GM18505 (cell line): ENCODE measurements around the gene GCAT.

ENCODE experiments used
- ATAC-seq: cut with Tn5 transposase; IDR thresholded peaks from one replicate; pipeline ENCODE4 v1.9.1; 2021; ENCODE audit not compliant: unreplicated experiment
- POLR2A ChIP-seq: IDR thresholded peaks from 4 replicates; pipeline ENCODE4 v1.6.1; 2011; ENCODE audit warnings: borderline replicate concordance; ENCODE audit not compliant: insufficient read depth, insufficient read length; ENCODE audit errors: extremely low read depth

GCAT gene

DNA sequence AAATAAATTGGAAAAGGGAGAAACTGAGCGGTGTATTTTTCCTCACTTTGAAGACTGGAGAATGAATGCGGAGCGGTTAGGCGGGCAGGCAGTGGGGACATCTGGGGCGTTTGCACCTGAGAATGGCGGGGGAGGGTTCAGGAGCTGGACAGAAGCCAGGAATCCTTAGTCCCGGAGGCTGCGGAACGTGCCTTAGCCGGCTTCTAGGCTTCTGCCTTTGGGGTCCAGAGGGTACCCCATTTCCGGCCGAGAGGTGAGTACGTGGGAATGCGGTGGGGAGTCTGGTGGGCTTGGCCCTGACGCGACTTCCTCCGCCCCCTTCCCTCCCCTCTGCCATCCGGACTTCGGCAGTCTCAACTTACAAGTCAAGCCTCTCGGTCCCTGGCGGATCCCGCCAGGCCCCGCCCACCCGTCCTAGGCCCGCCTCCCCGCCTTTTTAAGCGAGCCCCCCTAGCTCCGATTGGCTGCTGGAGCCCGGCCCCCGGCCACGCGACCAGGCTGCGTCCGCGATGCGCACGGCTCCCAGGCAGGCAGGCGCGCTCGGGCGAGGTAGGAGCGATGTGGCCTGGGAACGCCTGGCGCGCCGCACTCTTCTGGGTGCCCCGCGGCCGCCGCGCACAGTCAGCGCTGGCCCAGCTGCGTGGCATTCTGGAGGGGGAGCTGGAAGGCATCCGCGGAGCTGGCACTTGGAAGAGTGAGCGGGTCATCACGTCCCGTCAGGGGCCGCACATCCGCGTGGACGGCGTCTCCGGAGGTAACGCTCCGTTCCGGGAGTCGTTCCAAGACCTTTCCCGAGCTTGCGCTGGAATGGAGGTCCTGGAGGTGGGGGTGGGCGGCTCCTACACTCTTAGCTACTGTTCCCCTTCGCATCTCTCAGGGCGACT is at the start of gene GCAT:
Gene GCAT, plus strand, starts transcription at position 525 of the 884 bp plus-strand sequence. Its CDS starts 34 bp downstream, at position 559.
- peak; percentile 48 for TF ChIP-seq POLR2A
- peak; percentile 75 for ATAC-seq

GRCh38 chr22:37758694-37759093 is 49.0 kb upstream of the GCAT start:
- ATAC-seq = no peak
- TF ChIP-seq POLR2A = no peak

DNA sequence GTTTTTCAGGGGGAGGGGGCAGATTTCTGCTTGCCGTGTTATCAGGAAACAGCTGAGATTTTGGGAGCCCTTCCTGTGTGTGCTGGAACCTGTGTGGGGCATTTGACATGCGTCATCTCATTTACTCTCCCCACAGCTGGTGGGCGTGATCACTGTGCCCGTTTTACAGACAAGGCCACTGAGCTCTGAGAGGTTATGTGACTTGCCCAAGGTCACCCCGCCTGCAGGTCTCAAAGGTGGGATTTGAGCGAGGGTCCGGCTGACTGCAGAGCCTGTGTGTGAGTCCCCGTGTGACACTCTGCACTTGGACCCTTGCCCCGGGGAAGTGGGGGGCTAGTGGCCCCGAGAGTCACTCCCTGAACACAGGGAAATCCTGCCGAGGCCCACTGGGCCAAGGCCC is 48.5 kb upstream of the GCAT start:
- no peak for ATAC-seq
- no peak for TF ChIP-seq POLR2A

- TF ChIP-seq POLR2A = no peak
- no peak for ATAC-seq
Measured at GRCh38 chr22:37760152-37760551, 47.6 kb upstream of the GCAT start.

GRCh38 chr22:37762389-37762836 is 45.3 kb upstream of the GCAT start:
- no peak for ATAC-seq
- TF ChIP-seq POLR2A = no peak

DNA sequence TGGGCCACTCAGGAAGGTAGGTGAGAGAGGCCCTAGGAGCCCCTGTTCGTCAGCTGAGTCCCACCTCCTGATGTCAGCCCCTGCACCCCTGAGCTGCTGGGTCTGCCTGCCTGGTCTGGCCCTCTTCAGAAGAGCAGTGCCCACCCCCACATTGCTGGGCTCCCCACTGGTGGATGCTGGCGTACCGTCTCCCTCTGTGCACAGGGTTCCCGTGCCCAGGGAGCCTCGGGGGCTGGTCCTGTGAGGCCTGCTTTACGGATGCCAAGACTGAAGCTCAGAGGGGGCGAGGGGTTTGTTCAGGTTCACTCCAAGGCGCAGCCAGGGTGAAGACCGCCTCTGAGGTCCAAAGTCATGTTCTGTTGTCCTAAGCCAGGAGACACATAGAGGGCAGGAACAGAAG is 44.7 kb upstream of the GCAT start:
- ATAC-seq = no peak
- TF ChIP-seq POLR2A = no peak

- no peak for TF ChIP-seq POLR2A
- ATAC-seq = no peak
Measured at GRCh38 chr22:37763652-37764051, 44.1 kb upstream of the GCAT start.

DNA sequence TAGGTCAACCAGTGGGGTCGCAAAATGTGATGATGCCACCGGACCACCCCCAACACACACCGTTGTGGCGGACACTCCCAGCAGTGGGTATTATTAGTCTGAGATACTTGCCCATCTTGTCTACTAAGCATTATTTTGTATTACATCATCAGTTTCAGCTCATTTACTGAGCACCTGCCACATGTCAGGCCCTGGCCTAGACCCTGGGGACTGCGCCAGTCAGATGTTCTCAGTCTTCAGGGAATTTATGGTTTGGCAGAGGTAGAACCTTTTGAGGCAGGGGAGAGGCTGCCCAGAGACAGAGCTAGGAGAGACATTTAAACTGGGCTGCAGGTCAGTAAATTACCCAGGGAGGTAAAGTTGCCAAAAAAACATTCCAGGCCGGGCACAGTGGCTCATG is 43.1 kb upstream of the GCAT start:
- no peak for ATAC-seq
- TF ChIP-seq POLR2A = no peak

- no peak for TF ChIP-seq POLR2A
- no peak for ATAC-seq
Measured at GRCh38 chr22:37765498-37765897, 42.2 kb upstream of the GCAT start.

DNA sequence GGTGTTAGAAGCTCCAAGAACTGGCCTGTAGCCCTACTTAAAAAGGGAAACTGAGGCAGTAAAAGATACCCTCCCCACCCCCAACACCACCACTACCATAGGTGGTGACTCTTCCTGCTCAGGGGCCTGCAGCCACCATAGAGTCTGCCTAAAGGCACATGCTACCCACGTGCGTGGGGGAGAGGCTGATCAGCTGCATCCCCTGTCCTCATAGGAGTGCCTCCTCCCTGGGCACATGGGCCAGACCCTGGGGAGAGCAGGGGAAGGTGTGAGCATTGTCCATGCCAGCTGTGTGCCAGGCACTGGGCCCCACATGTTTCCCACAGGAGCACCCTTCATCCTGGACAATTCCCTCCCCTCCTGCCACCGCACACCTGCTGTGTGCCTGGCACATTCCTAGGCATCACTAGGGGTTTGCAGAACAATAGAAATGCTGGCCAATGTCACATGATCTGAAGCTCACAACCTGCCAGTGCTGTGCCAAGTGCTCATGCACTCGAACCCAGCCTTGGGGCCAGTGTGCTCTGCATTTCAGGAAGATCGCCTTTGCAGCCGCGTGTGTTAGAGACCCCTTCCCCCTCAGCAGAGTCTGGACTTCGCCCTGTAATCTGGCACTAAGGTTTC is 41.7 kb upstream of the GCAT start:
- ATAC-seq = no peak
- no peak for TF ChIP-seq POLR2A

GRCh38 chr22:37768273-37768672 is 39.5 kb upstream of the GCAT start:
- TF ChIP-seq POLR2A = no peak
- no peak for ATAC-seq

DNA sequence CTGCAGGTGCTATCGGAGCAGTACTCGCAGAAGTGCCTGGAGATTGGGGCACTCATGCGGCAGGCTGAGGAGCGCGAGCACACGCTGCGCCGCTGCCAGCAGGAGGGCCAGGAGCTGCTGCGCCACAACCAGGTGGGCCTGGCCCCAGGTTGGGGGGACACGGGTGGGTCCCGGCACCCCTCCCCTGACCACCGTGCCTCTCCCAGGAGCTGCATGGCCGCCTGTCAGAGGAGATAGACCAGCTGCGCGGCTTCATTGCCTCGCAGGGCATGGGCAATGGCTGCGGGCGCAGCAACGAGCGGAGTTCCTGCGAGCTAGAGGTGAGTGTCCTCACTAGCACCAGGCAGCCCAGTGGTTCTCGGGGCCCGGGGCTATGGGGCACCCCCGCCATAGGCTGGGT is 38.7 kb upstream of the GCAT start:
- no peak for ATAC-seq
- no peak for TF ChIP-seq POLR2A

- ATAC-seq = no peak
- TF ChIP-seq POLR2A = no peak
Measured at GRCh38 chr22:37771081-37771480, 36.7 kb upstream of the GCAT start.
